ENCODE results near the gene AFF3. TPM values are rescaled to one million over a fixed set of nuclear protein-coding genes. Genes with fewer than 3 reads are reported as not detected.
"Not testable (repeated sequence)": the region's sequence is repeated elsewhere in the genome, so short reads cannot be mapped to it uniquely, and the experiment has no call there.

AFF3 gene
- total RNA-seq, 3 donors from 2014 or later: 4.2 to 56.6 (median 5.2) TPM

GRCh38 chr2:99747842-99748241, 394.5 kb downstream of the AFF3 start:
- Histone ChIP-seq H3K9me3 (no peaks in the 10 kb centered on the region), H3K36me3 (ENCODE audit: low read depth) (no peaks in the 10 kb centered on the region), H3K4me3 (no peak overlapping the region), H3K4me1 (ENCODE audit: low read depth) (no peaks in the 10 kb centered on the region)
- no peak for DNase-seq
- TF ChIP-seq CTCF (IDR thresholded peaks at IDR 0.05): no peak
- ATAC-seq: no peak
- intact Hi-C loops (cut with DNase I, micrococcal nuclease): no loop called here

- no peak for TF ChIP-seq CTCF (IDR thresholded peaks at IDR 0.05)
- Histone ChIP-seq H3K36me3 (ENCODE audit: low read depth) (no peaks in the 10 kb centered on the region), H3K9me3 (no peaks in the 10 kb centered on the region), H3K4me1 (ENCODE audit: low read depth) (no peaks in the 10 kb centered on the region), H3K4me3 (no peak overlapping the region)
- ATAC-seq (no peak), DNase-seq (no peak)
- intact Hi-C loops (cut with DNase I, micrococcal nuclease): no loop called here
These were observed 399.2 kb downstream of the AFF3 start for GRCh38 chr2:99743146-99743545.

GRCh38 chr2:99737537-99737936, 404.9 kb downstream of the AFF3 start:
- H3K9me3 ChIP-seq: no peaks in the 10 kb centered on the region
- no peaks in the 10 kb centered on the region for H3K4me1 ChIP-seq (ENCODE audit: low read depth)
- no peaks in the 10 kb centered on the region for H3K36me3 ChIP-seq (ENCODE audit: low read depth)
- TF ChIP-seq CTCF (IDR thresholded peaks at IDR 0.05): no peak
- DNase-seq: no peak
- no peak overlapping the region for H3K4me3 ChIP-seq
- ATAC-seq: no peak
- intact Hi-C loops (cut with DNase I, micrococcal nuclease): no loop called here

- Histone ChIP-seq H3K36me3 (ENCODE audit: low read depth) (no peaks in the 10 kb centered on the region), H3K4me3 (no peak overlapping the region), H3K4me1 (ENCODE audit: low read depth) (no peaks in the 10 kb centered on the region), H3K9me3 (no peaks in the 10 kb centered on the region)
- DNase-seq (no peak), ATAC-seq (no peak)
- intact Hi-C loops (cut with DNase I, micrococcal nuclease): no loop called here
- TF ChIP-seq CTCF (IDR thresholded peaks at IDR 0.05): no peak
These were observed 406.6 kb downstream of the AFF3 start for GRCh38 chr2:99735753-99736152.

GRCh38 chr2:99735314-99735713, 407.1 kb downstream of the AFF3 start:
- intact Hi-C loops (cut with DNase I, micrococcal nuclease); DNase-seq; H3K4me3 ChIP-seq; H3K4me1 ChIP-seq (ENCODE audit: low read depth); H3K9me3 ChIP-seq; H3K36me3 ChIP-seq (ENCODE audit: low read depth); ATAC-seq: not testable (repeated sequence)

GRCh38 chr2:99734236-99734635, 408.2 kb downstream of the AFF3 start:
- Histone ChIP-seq H3K9me3 (no peaks in the 10 kb centered on the region), H3K4me3 (no peak overlapping the region), H3K36me3 (ENCODE audit: low read depth) (no peaks in the 10 kb centered on the region), H3K4me1 (ENCODE audit: low read depth) (no peaks in the 10 kb centered on the region)
- ATAC-seq: no peak
- TF ChIP-seq CTCF (IDR thresholded peaks at IDR 0.05): no peak
- intact Hi-C loops (cut with DNase I, micrococcal nuclease): no loop called here
- DNase-seq: no peak
